Esophagus muscularis mucosa (tissue), 3 donors: ENCODE measurements around the gene TRAK2.

ENCODE experiments used
- POLR2A ChIP-seq: fragments of 450-650 bp; IDR thresholded peaks from one replicate; pipeline ENCODE4 v1.6.1; 2017; ENCODE audit warnings: antibody characterized with exemption, moderate library complexity, mild to moderate bottlenecking, low read depth
- TF ChIP-seq, protein P1 (sequence below), 3 experiments: fragments of 200-600 bp in 2 of 3; fragments of 450-650 bp in 1 of 3; sonication (generic) in 2 of 3; IDR thresholded peaks; one replicate each; pipeline ENCODE4 v1.5.1; 2017 to 2019; ENCODE audit warnings: antibody characterized with exemption in 3 of 3, mild to moderate bottlenecking in 2 of 3, moderate library complexity in 1 of 3

DNA sequence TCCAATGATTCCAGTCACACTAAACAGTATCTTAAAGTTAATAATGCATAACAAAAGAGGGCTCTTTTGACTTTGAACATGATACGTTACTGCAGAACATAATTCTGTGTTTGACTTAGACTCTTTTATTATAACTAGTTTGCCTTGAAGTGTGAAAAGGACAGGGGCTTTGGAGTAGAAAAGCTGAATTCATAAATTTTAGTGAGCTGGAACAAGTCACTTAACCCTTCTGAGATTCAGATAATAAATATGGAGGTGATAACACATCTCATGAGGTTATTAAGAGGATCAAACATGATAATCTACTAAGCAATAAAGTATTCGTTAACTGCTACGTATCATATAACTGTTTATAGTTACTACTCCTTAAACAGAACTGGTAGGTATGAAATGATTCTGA lies 49.4 kb downstream of the TRAK2 start:
- TF ChIP-seq, protein P1, sequence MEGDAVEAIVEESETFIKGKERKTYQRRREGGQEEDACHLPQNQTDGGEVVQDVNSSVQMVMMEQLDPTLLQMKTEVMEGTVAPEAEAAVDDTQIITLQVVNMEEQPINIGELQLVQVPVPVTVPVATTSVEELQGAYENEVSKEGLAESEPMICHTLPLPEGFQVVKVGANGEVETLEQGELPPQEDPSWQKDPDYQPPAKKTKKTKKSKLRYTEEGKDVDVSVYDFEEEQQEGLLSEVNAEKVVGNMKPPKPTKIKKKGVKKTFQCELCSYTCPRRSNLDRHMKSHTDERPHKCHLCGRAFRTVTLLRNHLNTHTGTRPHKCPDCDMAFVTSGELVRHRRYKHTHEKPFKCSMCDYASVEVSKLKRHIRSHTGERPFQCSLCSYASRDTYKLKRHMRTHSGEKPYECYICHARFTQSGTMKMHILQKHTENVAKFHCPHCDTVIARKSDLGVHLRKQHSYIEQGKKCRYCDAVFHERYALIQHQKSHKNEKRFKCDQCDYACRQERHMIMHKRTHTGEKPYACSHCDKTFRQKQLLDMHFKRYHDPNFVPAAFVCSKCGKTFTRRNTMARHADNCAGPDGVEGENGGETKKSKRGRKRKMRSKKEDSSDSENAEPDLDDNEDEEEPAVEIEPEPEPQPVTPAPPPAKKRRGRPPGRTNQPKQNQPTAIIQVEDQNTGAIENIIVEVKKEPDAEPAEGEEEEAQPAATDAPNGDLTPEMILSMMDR (IDR thresholded peaks at IDR 0.05), result no peak
- TF ChIP-seq POLR2A, result no peak
